Effector memory CD4-positive, alpha-beta T cell (primary cell): ENCODE data around the gene VWA8.

Experiments used
- DNase-seq, 3 donors: peaks; one replicate each; pipeline ENCODE4 v3.0.0-alpha.2; 2020
- H3K27ac ChIP-seq: 2 replicates; pipeline ENCODE4 v1.7.0; 2013; ENCODE audit warnings: mild to moderate bottlenecking, low read length, moderate library complexity; ENCODE audit not compliant: insufficient read depth, poor library complexity, severe bottlenecking
- H3K27me3 ChIP-seq: replicated peaks from 2 replicates; pipeline ENCODE4 v1.7.0; 2013; ENCODE audit warnings: mild to moderate bottlenecking, low read length; ENCODE audit not compliant: insufficient read depth, control insufficient read depth, poor library complexity, severe bottlenecking
- H3K36me3 ChIP-seq: 2 replicates; pipeline ENCODE4 v1.7.0; 2013; ENCODE audit warnings: mild to moderate bottlenecking, low read length, moderate library complexity; ENCODE audit not compliant: control insufficient read depth, insufficient read depth
- H3K4me1 ChIP-seq: 2 replicates; pipeline ENCODE4 v1.7.0; 2013; ENCODE audit warnings: low read length, mild to moderate bottlenecking; ENCODE audit not compliant: control insufficient read depth, insufficient read depth, poor library complexity, severe bottlenecking
- H3K4me3 ChIP-seq: 2 replicates; pipeline ENCODE4 v1.7.0; 2013; ENCODE audit warnings: low read length, low read depth, mild to moderate bottlenecking; ENCODE audit not compliant: insufficient read depth, poor library complexity, severe bottlenecking
- H3K9me3 ChIP-seq: 2 replicates; pipeline ENCODE4 v1.7.0; 2013; ENCODE audit warnings: mild to moderate bottlenecking, low read length, moderate library complexity; ENCODE audit not compliant: control insufficient read depth

VWA8 gene

DNA sequence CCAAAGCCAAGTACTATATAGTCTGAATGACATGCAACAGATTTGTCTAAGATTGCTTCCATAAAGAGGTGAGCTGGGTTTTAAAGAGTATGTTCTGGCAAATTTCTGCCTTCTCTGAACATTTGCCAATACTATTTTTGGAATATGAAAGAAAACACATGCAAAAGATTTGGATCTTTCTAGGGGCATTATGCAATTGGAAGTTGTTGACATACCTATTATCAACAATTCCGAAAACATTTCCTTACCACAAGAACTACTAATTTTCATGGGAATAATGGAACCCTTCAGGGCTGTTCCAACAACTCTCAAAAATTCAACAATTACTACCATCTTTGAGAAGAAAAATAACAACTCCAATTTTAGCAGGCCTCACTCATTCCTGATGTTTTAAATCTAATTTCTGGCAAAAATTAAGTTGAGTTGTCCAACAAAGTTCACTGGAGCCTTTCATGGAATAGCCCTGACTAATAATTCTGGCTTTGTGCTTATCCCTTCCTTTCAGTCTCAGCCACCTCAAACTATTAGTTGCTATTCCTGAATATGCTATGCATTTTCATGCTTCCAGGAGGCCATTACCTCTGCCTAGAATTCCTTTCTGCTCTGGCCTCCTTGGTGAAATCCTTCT, 253.6 kb downstream of the VWA8 start:
- Histone ChIP-seq H3K36me3 (no peaks in the 10 kb centered on the region), H3K4me3 (no peak overlapping the region), H3K27ac (no peak overlapping the region), H3K27me3 (no peaks in the 10 kb centered on the region), H3K9me3 (no peaks in the 10 kb centered on the region), H3K4me1 (no peaks in the 10 kb centered on the region)
- no peak for DNase-seq

DNA sequence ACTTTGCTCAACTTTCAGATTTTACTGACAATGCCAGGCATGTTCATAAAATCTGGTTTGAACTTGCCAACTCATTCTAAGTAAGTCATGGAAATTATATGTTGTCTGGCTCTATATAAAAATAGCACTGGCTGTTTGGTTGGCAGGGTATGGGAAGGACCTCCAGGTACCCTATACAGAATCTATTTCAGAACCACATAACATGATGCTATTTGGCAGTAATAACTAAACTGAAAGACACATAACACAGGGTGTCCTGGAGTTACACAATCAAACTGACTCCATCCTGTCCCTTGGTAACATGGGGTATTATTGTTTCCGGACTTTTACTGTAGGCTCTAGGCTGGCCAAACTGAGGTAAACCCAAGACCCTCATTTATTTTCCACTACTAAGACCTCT, 254.8 kb downstream of the VWA8 start:
- Histone ChIP-seq H3K4me1 (no peaks in the 10 kb centered on the region), H3K27me3 (no peaks in the 10 kb centered on the region), H3K36me3 (no peaks in the 10 kb centered on the region), H3K9me3 (no peaks in the 10 kb centered on the region), H3K27ac (no peak overlapping the region), H3K4me3 (no peak overlapping the region)
- DNase-seq: no peak

DNA sequence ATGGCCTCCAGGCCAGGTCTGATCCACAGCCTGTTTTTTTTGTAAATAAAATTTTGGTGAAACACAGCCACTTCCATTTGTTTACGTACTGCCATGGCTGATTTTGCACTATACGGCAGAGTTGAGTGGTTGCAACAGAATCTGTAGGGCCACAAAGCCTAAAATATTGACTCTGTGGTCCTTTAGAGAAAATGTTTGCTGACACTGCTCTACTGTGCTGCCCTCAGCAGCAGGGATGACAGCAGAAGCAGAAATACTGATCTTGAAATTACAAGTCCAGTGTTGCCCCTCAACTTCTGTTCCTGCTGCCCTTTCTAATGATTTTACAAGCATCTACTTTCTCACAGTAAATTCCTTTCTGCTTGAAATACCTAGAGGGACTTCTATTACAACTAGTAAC, 258.4 kb downstream of the VWA8 start:
- Histone ChIP-seq H3K27ac (no peak overlapping the region), H3K36me3 (no peaks in the 10 kb centered on the region), H3K4me1 (no peaks in the 10 kb centered on the region), H3K4me3 (no peak overlapping the region), H3K27me3 (no peaks in the 10 kb centered on the region), H3K9me3 (no peaks in the 10 kb centered on the region)
- DNase-seq: no peak

DNA sequence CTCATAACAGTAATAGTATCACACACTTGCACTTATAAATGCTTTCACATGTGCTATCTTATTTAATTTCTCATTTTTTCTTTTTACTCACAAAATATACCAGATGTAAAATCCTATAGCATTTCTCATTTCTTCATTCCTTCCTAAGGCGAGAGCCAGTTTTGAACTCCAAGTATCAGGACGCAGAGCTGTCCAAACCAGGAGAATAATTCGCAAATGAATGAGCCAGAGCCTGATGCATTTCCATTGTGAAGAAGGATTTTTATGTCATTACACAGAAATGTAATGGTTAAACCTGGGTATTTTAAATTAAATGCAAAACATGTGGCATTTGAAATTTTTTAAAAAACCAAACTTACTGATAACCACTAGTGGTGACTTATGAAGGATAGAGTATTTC, 259.2 kb downstream of the VWA8 start:
- no peaks in the 10 kb centered on the region for H3K27me3 ChIP-seq
- no peak overlapping the region for H3K4me3 ChIP-seq
- no peaks in the 10 kb centered on the region for H3K9me3 ChIP-seq
- no peak overlapping the region for H3K27ac ChIP-seq
- no peaks in the 10 kb centered on the region for H3K36me3 ChIP-seq
- no peaks in the 10 kb centered on the region for H3K4me1 ChIP-seq
- no peak for DNase-seq

DNA sequence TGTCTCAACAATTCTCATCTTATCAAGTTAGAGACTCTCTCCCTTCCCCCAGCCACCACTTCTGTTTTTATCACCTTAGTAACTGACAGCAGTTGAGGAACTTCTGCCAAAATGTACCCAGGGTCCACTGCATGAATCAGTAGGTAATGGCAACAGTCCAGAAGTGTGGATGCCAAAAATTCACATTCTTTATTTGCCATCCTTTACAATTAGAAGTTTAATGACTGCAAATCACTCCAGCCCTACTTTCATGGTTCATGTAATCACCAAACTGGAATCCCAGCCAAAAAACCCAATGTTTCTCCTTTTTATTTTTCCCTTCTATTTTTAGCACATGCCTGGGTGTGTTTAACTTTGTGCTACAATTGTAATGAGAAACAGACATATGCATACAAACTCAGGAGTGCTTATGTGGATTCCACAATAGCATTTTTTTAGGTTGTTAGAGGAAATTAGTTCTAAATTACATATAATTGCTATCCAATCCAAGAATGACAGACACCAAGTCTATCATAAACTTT, 260.1 kb downstream of the VWA8 start:
- Histone ChIP-seq H3K27me3 (no peaks in the 10 kb centered on the region), H3K4me3 (no peak overlapping the region), H3K4me1 (no peaks in the 10 kb centered on the region), H3K9me3 (no peaks in the 10 kb centered on the region), H3K27ac (no peak overlapping the region), H3K36me3 (no peaks in the 10 kb centered on the region)
- no peak for DNase-seq

DNA sequence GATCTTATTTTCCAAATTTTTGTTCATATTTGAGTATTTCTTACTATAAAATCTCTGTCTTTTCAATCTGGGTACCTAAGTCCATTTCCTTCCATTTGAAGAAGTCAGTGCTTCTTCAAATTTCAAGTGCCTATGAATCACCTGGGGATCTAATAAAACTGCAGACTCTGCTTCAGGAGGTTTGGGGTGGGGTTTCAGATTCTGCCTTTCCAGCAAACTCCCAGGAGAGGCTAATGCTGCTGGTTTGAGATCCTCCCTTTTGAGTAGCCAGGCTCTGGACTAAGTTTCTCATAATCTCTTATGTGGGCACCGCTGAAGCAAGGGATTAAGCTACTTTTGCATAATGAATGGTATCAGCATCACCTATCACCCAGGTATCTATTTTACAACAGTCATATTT, 261.1 kb downstream of the VWA8 start:
- Histone ChIP-seq H3K36me3 (no peaks in the 10 kb centered on the region), H3K27me3 (no peaks in the 10 kb centered on the region), H3K4me3 (no peak overlapping the region), H3K27ac (no peak overlapping the region), H3K9me3 (no peaks in the 10 kb centered on the region), H3K4me1 (no peaks in the 10 kb centered on the region)
- DNase-seq: no peak

DNA sequence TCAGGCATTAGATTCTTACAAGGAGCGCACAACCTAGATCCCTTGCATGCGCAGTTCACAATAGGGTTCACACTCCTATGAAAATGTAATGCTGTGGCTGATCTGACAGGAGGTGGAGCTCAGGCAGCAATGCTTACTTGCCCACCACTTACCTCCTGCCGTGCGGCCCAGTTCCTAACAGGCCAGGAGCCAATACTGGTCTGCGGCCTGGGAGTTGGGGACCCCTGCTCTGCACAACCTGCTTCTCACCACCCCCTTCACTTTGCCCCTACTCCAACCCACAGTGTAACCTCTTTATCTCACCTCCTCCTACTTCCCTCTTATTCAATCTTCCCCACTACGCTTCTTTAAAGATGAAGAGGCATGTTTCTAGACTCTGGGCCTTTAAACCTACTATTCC, 263.3 kb downstream of the VWA8 start:
- H3K4me1 ChIP-seq: no peaks in the 10 kb centered on the region
- DNase-seq: no peak
- H3K9me3 ChIP-seq: no peaks in the 10 kb centered on the region
- no peak overlapping the region for H3K27ac ChIP-seq
- no peaks in the 10 kb centered on the region for H3K27me3 ChIP-seq
- no peaks in the 10 kb centered on the region for H3K36me3 ChIP-seq
- no peak overlapping the region for H3K4me3 ChIP-seq

DNA sequence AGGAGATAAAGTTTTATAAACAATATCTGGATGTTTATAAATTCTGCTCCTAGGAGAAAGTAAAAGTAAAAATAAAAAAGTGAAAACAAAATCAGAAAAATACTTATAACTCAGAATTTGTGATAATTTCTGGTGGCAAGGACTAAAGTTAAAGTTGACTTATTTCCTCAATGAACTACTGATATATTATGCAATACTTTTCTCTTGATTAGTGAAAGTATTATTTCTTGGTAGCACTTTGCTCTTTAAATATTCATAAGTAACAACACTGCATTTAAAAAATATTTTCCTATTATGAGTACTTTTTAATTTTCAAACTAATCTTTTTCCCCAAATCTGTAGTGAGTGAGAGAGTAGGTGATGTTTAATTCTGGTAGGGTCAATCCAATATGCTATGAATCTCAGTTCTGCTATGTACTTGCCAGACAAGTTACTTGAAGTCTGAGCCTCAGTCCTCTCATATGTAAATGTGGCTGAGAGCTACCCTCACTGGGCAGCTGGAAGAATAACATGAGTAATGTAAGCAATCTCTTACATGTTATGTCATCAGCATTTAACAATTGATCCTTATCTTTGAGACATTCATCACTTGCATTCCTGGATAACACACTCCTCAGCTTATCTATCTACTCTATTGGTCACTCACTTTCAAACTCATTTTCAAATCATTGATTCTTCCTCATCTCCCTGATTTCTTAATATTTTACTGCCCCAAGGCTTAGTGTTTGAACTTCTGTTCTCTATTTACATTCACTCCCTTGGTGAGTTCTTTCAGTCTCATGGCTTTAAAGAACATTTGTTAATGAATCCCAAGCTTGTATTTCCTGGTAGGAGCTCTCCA, 264.5 kb downstream of the VWA8 start:
- H3K4me1 ChIP-seq: no peaks in the 10 kb centered on the region
- DNase-seq: no peak
- H3K27ac ChIP-seq: no peak overlapping the region
- H3K4me3 ChIP-seq: no peak overlapping the region
- no peaks in the 10 kb centered on the region for H3K27me3 ChIP-seq
- no peaks in the 10 kb centered on the region for H3K9me3 ChIP-seq
- peaks cover 4% of the 10 kb centered on the region for H3K36me3 ChIP-seq

DNA sequence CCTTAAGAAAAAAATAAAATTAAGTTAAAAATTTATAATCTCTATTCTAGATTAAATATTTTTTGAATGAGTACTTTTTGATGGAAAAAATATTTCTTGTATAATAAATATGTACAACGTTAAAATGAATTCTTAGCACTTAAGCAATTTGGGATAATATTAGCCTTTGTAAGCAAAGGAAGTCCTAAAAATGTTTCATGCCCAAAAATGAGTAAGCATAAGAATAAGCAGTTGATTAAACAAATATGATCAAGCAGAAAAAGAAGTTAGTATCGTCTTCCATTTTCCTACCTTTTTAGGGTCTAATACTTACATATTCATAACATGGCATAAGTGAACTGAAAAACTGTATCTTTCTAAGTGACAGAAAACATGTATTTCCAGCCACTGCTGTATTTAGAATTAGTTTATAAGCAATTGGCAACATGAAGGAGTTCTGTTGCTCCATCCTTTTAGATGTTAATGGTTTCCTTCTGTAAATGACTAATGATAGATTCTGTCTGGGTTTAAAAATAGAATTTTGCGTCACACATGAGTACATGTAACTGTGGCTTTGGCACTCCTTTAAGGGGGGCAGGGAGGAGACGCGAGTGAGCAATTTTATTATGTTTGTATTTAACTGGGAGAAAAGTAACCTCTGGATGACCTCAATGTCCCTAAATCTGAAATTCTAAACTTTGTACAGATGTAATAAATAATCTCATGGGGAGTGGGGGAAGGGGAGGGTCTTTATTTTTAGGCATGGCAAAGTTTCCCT, 266.2 kb downstream of the VWA8 start:
- Histone ChIP-seq H3K4me1 (no peaks in the 10 kb centered on the region), H3K4me3 (no peak overlapping the region), H3K27ac (no peak overlapping the region), H3K27me3 (no peaks in the 10 kb centered on the region), H3K9me3 (no peaks in the 10 kb centered on the region), H3K36me3 (peaks cover 10% of the 10 kb centered on the region)
- DNase-seq: no peak

DNA sequence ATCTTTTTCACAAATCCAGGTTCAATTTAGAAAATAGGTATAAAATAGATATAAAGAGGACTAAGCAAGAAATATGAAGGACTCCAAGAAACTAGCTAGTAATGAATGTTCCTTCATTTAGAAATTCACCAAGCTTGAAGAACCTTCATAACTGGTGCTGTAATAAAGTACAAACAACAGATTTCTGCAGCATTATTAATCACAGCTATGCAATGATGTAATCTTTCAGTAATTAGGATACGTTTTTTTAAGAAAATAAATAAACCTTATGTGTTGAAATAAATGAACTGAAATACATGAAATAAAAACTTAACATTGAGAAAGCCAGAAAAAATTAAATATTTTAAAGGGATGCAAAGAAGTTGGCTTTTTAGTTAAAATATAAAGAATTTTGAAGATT, 267.5 kb downstream of the VWA8 start:
- Histone ChIP-seq H3K27ac (no peak overlapping the region), H3K36me3 (peaks cover 10% of the 10 kb centered on the region), H3K4me1 (no peaks in the 10 kb centered on the region), H3K9me3 (no peaks in the 10 kb centered on the region), H3K27me3 (no peaks in the 10 kb centered on the region), H3K4me3 (no peak overlapping the region)
- no peak for DNase-seq
